Dedifferentiated amniotic fluid mesenchymal stem cell (primary cell): Measurements from ENCODE around the gene PLB1.
"Not testable (repeated sequence)": the region's sequence is repeated elsewhere in the genome, so short reads cannot be mapped to it uniquely, and the experiment has no call there.

ENCODE experiments used
- DNase-seq: peaks from one replicate; pipeline ENCODE4 v3.0.0-alpha.2; 2016; ENCODE audit errors: extremely low spot score

PLB1 gene

GRCh38 chr2:28465148-28465885, 30.5 kb upstream of the PLB1 start:
- no peak for DNase-seq

- DNase-seq = peak; percentile 66
Observed at GRCh38 chr2:28469304-28469703, 26.6 kb upstream of the PLB1 start.

GRCh38 chr2:28469947-28470535, 25.8 kb upstream of the PLB1 start:
- DNase-seq = no peak

- DNase-seq = no peak
Observed at GRCh38 chr2:28470759-28471158, 25.1 kb upstream of the PLB1 start.

- no peak for DNase-seq
Observed at GRCh38 chr2:28471214-28471613, 24.6 kb upstream of the PLB1 start.

- no peak for DNase-seq
Observed at GRCh38 chr2:28471701-28472236, 24.1 kb upstream of the PLB1 start.

GRCh38 chr2:28472641-28473040, 23.2 kb upstream of the PLB1 start:
- DNase-seq = not testable (repeated sequence)

GRCh38 chr2:28475088-28475595, 20.7 kb upstream of the PLB1 start:
- no peak for DNase-seq

- DNase-seq = no peak
Observed at GRCh38 chr2:28477087-28477486, 18.8 kb upstream of the PLB1 start.

GRCh38 chr2:28477645-28478044, 18.2 kb upstream of the PLB1 start:
- no peak for DNase-seq

GRCh38 chr2:28480403-28481049, 15.3 kb upstream of the PLB1 start:
- DNase-seq = no peak

- DNase-seq = no peak
Observed at GRCh38 chr2:28481905-28482304, 14.0 kb upstream of the PLB1 start.

- no peak for DNase-seq
Observed at GRCh38 chr2:28484835-28485234, 11.0 kb upstream of the PLB1 start.

GRCh38 chr2:28486526-28486925, 9.3 kb upstream of the PLB1 start:
- DNase-seq = no peak

- no peak for DNase-seq
Observed at GRCh38 chr2:28487258-28487657, 8.6 kb upstream of the PLB1 start.

- no peak for DNase-seq
Observed at GRCh38 chr2:28488083-28488830, 7.6 kb upstream of the PLB1 start.

- no peak for DNase-seq
Observed at GRCh38 chr2:28488858-28489575, 6.8 kb upstream of the PLB1 start.

- DNase-seq = no peak
Observed at GRCh38 chr2:28490558-28490957, 5.3 kb upstream of the PLB1 start.

- no peak for DNase-seq
Observed at GRCh38 chr2:28492282-28492681, 3.6 kb upstream of the PLB1 start.

- DNase-seq = no peak
Observed at GRCh38 chr2:28493636-28494035, 2.2 kb upstream of the PLB1 start.

GRCh38 chr2:28496781-28497180, 921 bp downstream of the PLB1 start:
- no peak for DNase-seq
